Hepatocyte (in vitro differentiated cells): ENCODE results near the gene SLC47A2.

Experiments
- EZH2 ChIP-seq: fragments of 200-600 bp; sonication (generic); IDR thresholded peaks from 2 replicates; pipeline ENCODE4 v1.6.1; 2016; ENCODE audit warnings: antibody characterized with exemption, mild to moderate bottlenecking, borderline replicate concordance
- EZH2phosphoT487 ChIP-seq: fragments of 200-600 bp; sonication (generic); IDR thresholded peaks from one replicate; pipeline ENCODE4 v1.6.1; 2018; ENCODE audit warnings: antibody characterized with exemption, mild to moderate bottlenecking, low read depth, moderate library complexity; ENCODE audit not compliant: unreplicated experiment, severe bottlenecking
- TF ChIP-seq, protein P1 (sequence below): fragments of 200-600 bp; sonication (generic); IDR thresholded peaks from 2 replicates; pipeline ENCODE4 v1.5.1; 2016; ENCODE audit warnings: antibody characterized with exemption, mild to moderate bottlenecking; ENCODE audit not compliant: poor library complexity

GRCh38 chr17:19656336-19656735 lies 60.0 kb downstream of the SLC47A2 start:
- TF ChIP-seq EZH2phosphoT487 (no peak), EZH2 (no peak)
- TF ChIP-seq, protein P1, sequence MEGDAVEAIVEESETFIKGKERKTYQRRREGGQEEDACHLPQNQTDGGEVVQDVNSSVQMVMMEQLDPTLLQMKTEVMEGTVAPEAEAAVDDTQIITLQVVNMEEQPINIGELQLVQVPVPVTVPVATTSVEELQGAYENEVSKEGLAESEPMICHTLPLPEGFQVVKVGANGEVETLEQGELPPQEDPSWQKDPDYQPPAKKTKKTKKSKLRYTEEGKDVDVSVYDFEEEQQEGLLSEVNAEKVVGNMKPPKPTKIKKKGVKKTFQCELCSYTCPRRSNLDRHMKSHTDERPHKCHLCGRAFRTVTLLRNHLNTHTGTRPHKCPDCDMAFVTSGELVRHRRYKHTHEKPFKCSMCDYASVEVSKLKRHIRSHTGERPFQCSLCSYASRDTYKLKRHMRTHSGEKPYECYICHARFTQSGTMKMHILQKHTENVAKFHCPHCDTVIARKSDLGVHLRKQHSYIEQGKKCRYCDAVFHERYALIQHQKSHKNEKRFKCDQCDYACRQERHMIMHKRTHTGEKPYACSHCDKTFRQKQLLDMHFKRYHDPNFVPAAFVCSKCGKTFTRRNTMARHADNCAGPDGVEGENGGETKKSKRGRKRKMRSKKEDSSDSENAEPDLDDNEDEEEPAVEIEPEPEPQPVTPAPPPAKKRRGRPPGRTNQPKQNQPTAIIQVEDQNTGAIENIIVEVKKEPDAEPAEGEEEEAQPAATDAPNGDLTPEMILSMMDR: no peak
